H1 (cell line): Measurements from ENCODE around the gene TEAD4. TPM values are rescaled to one million over a fixed set of nuclear protein-coding genes. Genes with fewer than 3 reads are reported as not detected.
A peak's percentile ranks its signal among the peaks of the same experiment; 100 is the strongest.

Source experiments
- CTCF ChIA-PET: fragments of 300-600 bp; sonication (Branson Sonifier 250); formaldehyde crosslinking; loops from one replicate; lab custom pipeline; 2021; ENCODE audit not compliant: partially characterized antibody; lab: Charles Lee
- POLR2A ChIA-PET: fragments of 300-600 bp; sonication (Branson Sonifier 250); formaldehyde crosslinking; loops from one replicate; lab custom pipeline; 2021; ENCODE audit warnings: inconsistent platforms; ENCODE audit not compliant: partially characterized antibody; lab: Charles Lee
- DNase-seq, 2 experiments: peaks; one replicate each; pipeline versions ENCODE4 v3.0.0 to v3.0.0-alpha.2; 2010 to 2022; ENCODE audit warnings: low spot score in 2 of 2, low read depth in 1 of 2, mixed read lengths in 1 of 2
- FAIRE-seq: peaks from 2 replicates; lab custom pipeline; 2011; peaks lifted over from hg19 to GRCh38; lab: Jason Lieb, UNC
- H2AFZ ChIP-seq: 2 replicates; pipeline ENCODE4 v1.8.1; 2012; ENCODE audit warnings: low read length, inconsistent platforms
- H2AK5ac ChIP-seq: 2 replicates; pipeline ENCODE4 v1.6.1; 2013; ENCODE audit warnings: low read depth, low read length
- H2BK120ac ChIP-seq: replicated peaks from 2 replicates; pipeline ENCODE3; 2013; ENCODE audit warnings: low read depth, low read length, inconsistent platforms
- H2BK12ac ChIP-seq: 2 replicates; pipeline ENCODE4 v1.6.1; 2013; ENCODE audit warnings: low read depth, low read length
- H2BK15ac ChIP-seq: 2 replicates; pipeline ENCODE4 v1.6.1; 2013; ENCODE audit warnings: low read length
- H2BK20ac ChIP-seq: 2 replicates; pipeline ENCODE4 v1.6.1; 2013; ENCODE audit warnings: low read length
- H2BK5ac ChIP-seq: 2 replicates; pipeline ENCODE4 v1.6.1; 2013; ENCODE audit warnings: low read depth, low read length
- H3K14ac ChIP-seq: 2 replicates; pipeline ENCODE4 v1.6.1; 2013; ENCODE audit warnings: inconsistent platforms; ENCODE audit not compliant: insufficient read length
- H3K18ac ChIP-seq: 2 replicates; pipeline ENCODE4 v1.6.1; 2013; ENCODE audit warnings: low read length; ENCODE audit errors: extremely low read depth
- H3K23ac ChIP-seq: 2 replicates; pipeline ENCODE4 v1.6.1; 2013; ENCODE audit warnings: inconsistent platforms; ENCODE audit not compliant: insufficient read length
- H3K23me2 ChIP-seq: 2 replicates; pipeline ENCODE4 v1.6.1; 2013; ENCODE audit warnings: low read depth, low read length
- H3K27ac ChIP-seq: 2 replicates; pipeline ENCODE4 v1.6.1; 2011; ENCODE audit warnings: low read depth, low read length, inconsistent platforms
- H3K27me3 ChIP-seq, 4 experiments: replicated peaks in 1 of 4; 1 replicate in 1 of 4; 2 replicates in 3 of 4; pipeline versions ENCODE4 v1.6.1 to v1.8.1; 2011 to 2013; ENCODE audit warnings: low read length in 3 of 4, mild to moderate bottlenecking in 3 of 4, inconsistent platforms in 2 of 4, mixed read lengths in 2 of 4, moderate library complexity in 1 of 4; ENCODE audit not compliant: control insufficient read depth in 3 of 4, insufficient read depth in 3 of 4; ENCODE audit errors: extremely low read depth in 1 of 4
- H3K36me3 ChIP-seq, 4 experiments: 2 replicates each; pipeline versions ENCODE4 v1.6.1 to v1.8.1; 2011 to 2013; ENCODE audit warnings: mild to moderate bottlenecking in 4 of 4, low read length in 3 of 4, moderate library complexity in 2 of 4, control low read depth in 1 of 4, inconsistent platforms in 1 of 4; ENCODE audit not compliant: insufficient read depth in 4 of 4, control insufficient read depth in 2 of 4
- H3K4ac ChIP-seq: replicated peaks from 2 replicates; pipeline ENCODE3; 2013; ENCODE audit warnings: low read length, low read depth, mixed read lengths, inconsistent platforms; ENCODE audit not compliant: insufficient read length
- H3K4me1 ChIP-seq, 4 experiments: replicated peaks in 1 of 4; 1 replicate in 1 of 4; 2 replicates in 3 of 4; pipeline versions ENCODE4 v1.6.1 to v1.8.1; 2011 to 2013; ENCODE audit warnings: low read length in 3 of 4, inconsistent platforms in 2 of 4, mixed read lengths in 1 of 4; ENCODE audit not compliant: insufficient read depth in 4 of 4, control insufficient read depth in 3 of 4
- H3K4me2 ChIP-seq, 2 experiments: 2 replicates each; pipeline versions ENCODE4 v1.6.1 to v1.8.1; 2011 to 2013; ENCODE audit warnings: low read depth in 2 of 2, low read length in 2 of 2, control low read depth in 1 of 2, inconsistent platforms in 1 of 2, mild to moderate bottlenecking in 1 of 2; ENCODE audit not compliant: insufficient read depth in 1 of 2
- H3K4me3 ChIP-seq, 4 experiments: fragments of 200-600, 300-600 bp in 1 of 4; sonication (generic), shearing (Covaris generic), sonication (Bioruptor Twin) in 1 of 4; 2 replicates each; pipeline versions ENCODE4 v1.5.1 to v1.8.1; 2011 to 2016; ENCODE audit warnings: low read length in 4 of 4, low read depth in 3 of 4, control low read depth in 2 of 4, inconsistent platforms in 2 of 4, mild to moderate bottlenecking in 2 of 4, mixed read lengths in 1 of 4, moderate library complexity in 1 of 4; ENCODE audit not compliant: insufficient read depth in 2 of 4; ENCODE audit errors: extremely low read depth in 1 of 4
- H3K56ac ChIP-seq: replicated peaks from 2 replicates; pipeline ENCODE3; 2013; ENCODE audit warnings: low read depth, mild to moderate bottlenecking, mixed read lengths, low read length, inconsistent platforms; ENCODE audit not compliant: insufficient read length
- H3K79me1 ChIP-seq: 2 replicates; pipeline ENCODE4 v1.6.1; 2013; ENCODE audit warnings: low read depth, low read length, control low read depth
- H3K79me2 ChIP-seq, 2 experiments: 2 replicates each; pipeline versions ENCODE4 v1.6.1 to v1.8.1; 2012 to 2013; ENCODE audit warnings: low read length in 2 of 2, mild to moderate bottlenecking in 2 of 2, inconsistent platforms in 1 of 2; ENCODE audit not compliant: insufficient read depth in 2 of 2, control insufficient read depth in 1 of 2
- H3K9ac ChIP-seq, 4 experiments: replicated peaks in 1 of 4; 1 replicate in 1 of 4; 2 replicates in 3 of 4; pipeline versions ENCODE4 v1.6.1 to v1.8.1; 2011 to 2013; ENCODE audit warnings: low read depth in 3 of 4, low read length in 3 of 4, control low read depth in 2 of 4, mild to moderate bottlenecking in 2 of 4, moderate library complexity in 2 of 4, inconsistent platforms in 1 of 4; ENCODE audit errors: extremely low read depth in 1 of 4
- H3K9me3 ChIP-seq, 2 experiments: 2 replicates each; pipeline versions ENCODE4 v1.6.1 to v1.8.1; 2012 to 2013; ENCODE audit warnings: mild to moderate bottlenecking in 2 of 2, moderate library complexity in 2 of 2, control low read depth in 1 of 2, inconsistent platforms in 1 of 2, low read depth in 1 of 2, low read length in 1 of 2, mixed read lengths in 1 of 2; ENCODE audit not compliant: insufficient read depth in 2 of 2
- H4K20me1 ChIP-seq, 2 experiments: replicated peaks in 1 of 2; 2 replicates each; pipeline versions ENCODE3 to v1.8.1; 2011 to 2013; ENCODE audit warnings: inconsistent platforms in 2 of 2, low read length in 2 of 2, mild to moderate bottlenecking in 1 of 2; ENCODE audit not compliant: insufficient read depth in 2 of 2, control insufficient read depth in 1 of 2
- H4K5ac ChIP-seq: 2 replicates; pipeline ENCODE4 v1.6.1; 2013; ENCODE audit warnings: low read length, low read depth, mixed read lengths, inconsistent platforms; ENCODE audit not compliant: insufficient read length
- H4K8ac ChIP-seq: 2 replicates; pipeline ENCODE4 v1.8.0; 2013; ENCODE audit warnings: mild to moderate bottlenecking, moderate library complexity, low read length, inconsistent platforms; ENCODE audit not compliant: insufficient read depth; ENCODE audit errors: extremely low read depth
- H4K91ac ChIP-seq: replicated peaks from 2 replicates; pipeline ENCODE3; 2013; ENCODE audit warnings: low read length, mixed read lengths, inconsistent platforms; ENCODE audit not compliant: insufficient read length
- POLR2A ChIP-seq, 2 experiments: IDR thresholded peaks; 1 replicate in 1 of 2; 2 replicates in 1 of 2; pipeline ENCODE4 v1.6.1; 2011; ENCODE audit warnings: low read depth in 2 of 2, low read length in 2 of 2, mild to moderate bottlenecking in 2 of 2; ENCODE audit errors: control extremely low read depth in 1 of 2
- YY1 ChIP-seq: IDR thresholded peaks from 2 replicates; pipeline ENCODE4 v1.6.1; 2011; ENCODE audit warnings: low read depth, mild to moderate bottlenecking, low read length
- WGBS, 2 experiments: shearing (Covaris generic) in 1 of 2; methylation state at CpG; one replicate each; pipeline versions ENCODE4 v1.1.6 to v1.1.7; 2013 to 2015; ENCODE audit warnings: low lambda C conversion rate in 2 of 2, mixed read lengths in 2 of 2, inconsistent platforms in 1 of 2, low coverage in 1 of 2, missing lambda C conversion rate in 1 of 2; ENCODE audit not compliant: insufficient replicate concordance in 2 of 2, insufficient coverage in 1 of 2, insufficient read length in 1 of 2; ENCODE audit errors: extremely low coverage in 1 of 2, missing lambda C conversion rate in 1 of 2; 5-methylcytosine and 5-hydroxymethylcytosine counted together
- polyA plus RNA-seq, 7 experiments: library from polyadenylated mRNA; depleted of rRNA in 3 of 7; stranded (reverse) in 5 of 7; unstranded in 2 of 7; fragments of >200 nt in 5 of 7; fragments of 200-250 nt in 2 of 7; gene quantifications; 1 replicate in 5 of 7; 2 replicates in 1 of 7; 4 replicates in 1 of 7; pipeline versions ENCODE4 v1.2.1 to v1.2.3, GENCODE V29; 2011 to 2013; ENCODE audit warnings: missing spikeins in 2 of 7, mixed read lengths in 2 of 7
- total RNA-seq: library from RNA; stranded (reverse); fragmentation: NEBNext Ultra II Directional; extraction: Animal tissue kit (Norgen Biotek cat#: 25700); gene quantifications from 2 replicates; pipeline ENCODE4 v1.2.1, GENCODE V29; 2021

The TEAD4 gene
- total and polyA plus RNA-seq, 2 of the 8 experiments (the other 6 are each of a cell fraction or from before 2014, with no cell fraction given): 56.7 to 116 TPM

DNA sequence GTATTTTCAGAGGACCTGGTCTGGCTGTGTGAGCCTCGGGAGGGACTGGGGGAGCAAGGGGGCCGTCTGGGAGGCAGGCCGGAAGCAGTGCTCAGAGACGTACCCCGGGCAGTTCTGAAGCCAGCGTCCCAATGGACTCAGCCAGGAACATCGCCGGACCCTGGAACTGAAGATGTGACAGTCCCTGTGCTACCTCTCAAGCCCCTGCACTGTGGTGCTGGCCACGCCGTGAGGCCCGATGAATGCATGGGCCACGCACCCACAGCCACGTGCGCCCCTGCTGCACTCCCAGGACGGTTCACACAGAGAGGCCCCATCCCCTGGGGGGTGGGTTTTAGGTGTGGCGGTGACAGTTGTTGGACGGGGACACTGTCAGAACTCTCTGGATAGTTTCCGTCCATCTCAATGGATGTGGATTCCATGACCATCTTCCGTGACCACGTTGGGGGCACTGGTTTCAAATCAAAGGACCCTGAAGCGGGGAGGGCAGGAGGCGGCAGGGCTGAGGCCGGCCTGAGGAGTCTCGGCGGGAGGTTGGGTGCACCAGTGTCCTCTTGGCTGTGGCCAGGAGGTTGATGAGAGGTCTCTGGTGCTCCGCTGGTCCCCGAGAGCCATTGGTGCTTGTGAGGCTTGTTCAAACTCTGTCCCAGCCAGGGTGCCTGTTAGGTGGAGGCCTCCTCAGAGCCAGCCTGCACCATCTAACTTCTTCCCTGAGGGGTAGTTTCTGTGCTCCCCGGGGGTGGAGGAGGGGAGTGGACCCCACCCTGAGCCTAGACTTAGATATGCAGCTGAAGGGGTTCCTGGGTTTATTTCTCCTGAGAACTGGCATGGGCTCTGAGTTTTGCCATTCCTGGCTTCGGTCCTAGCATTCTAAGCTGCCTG is 81.7 kb downstream of the TEAD4 start:
- Histone ChIP-seq H3K23me2 (no peaks in the 10 kb centered on the region), H3K18ac (no peak overlapping the region), H2BK15ac (no peak overlapping the region), H3K14ac (no peak overlapping the region), H3K79me1 (no peaks in the 10 kb centered on the region), H3K4me2 (no peak overlapping the region), H2BK5ac (no peak overlapping the region), H3K9ac (no peak overlapping the region), H2AK5ac (no peak overlapping the region), H3K27ac (no peak overlapping the region), H2BK20ac (no peak overlapping the region), H3K9me3 (no peaks in the 10 kb centered on the region), H3K4me1 (no peaks in the 10 kb centered on the region; a peak in 2 of 7 replicates), H2BK12ac (no peak overlapping the region), H3K36me3 (peaks cover 14 to 35% (median 22%) of the 10 kb centered on the region in 4 experiments; a peak in 7 of 8 replicates), H4K91ac (no peak overlapping the region), H3K27me3 (no peaks in the 10 kb centered on the region), H3K4me3 (no peak overlapping the region), H3K79me2 (no peaks in the 10 kb centered on the region), H4K5ac (no peak overlapping the region), H3K23ac (no peak overlapping the region), H4K20me1 (peaks cover 0 to 11% of the 10 kb centered on the region in 2 experiments), H3K4ac (no peak overlapping the region), H2BK120ac (no peak overlapping the region), H2AFZ (no peak overlapping the region), H4K8ac (no peak overlapping the region), H3K56ac (no peak overlapping the region)
- 85% methylated on average over 29 of the region's 29 CpGs; no CpG with 5 or more reads in 1 of the 2 experiments for WGBS, 2 experiments
- no peak for DNase-seq
- FAIRE-seq: no peak
- ChIA-PET POLR2A (no interaction called here), CTCF (interaction anchor here (0.6 to 2.8 kb wide), 29 partner anchors 9 to 259 kb away, joined by 3 to 14 read pairs (median 5); partner anchors contain the start of gene TEX52)
- TF ChIP-seq YY1: no peak
- 0 out of 3 replicates have a peak, but pooled peaks of 1 of the 2 experiments have one; percentile 6 for TF ChIP-seq POLR2A (IDR thresholded peaks at IDR 0.05; ENCODE audit: control extremely low read depth in 1 of 2, low read depth in 2 of 2, low read length in 2 of 2)
